HepG2 (cell line): ENCODE measurements around the gene STRADB. TPM values are rescaled to one million over a fixed set of nuclear protein-coding genes. Genes with fewer than 3 reads are reported as not detected.
A peak's percentile ranks its signal among the peaks of the same experiment; 100 is the strongest.

Experiments used
- BRCA1 ChIP-seq: sonication (generic); formaldehyde crosslinking; IDR thresholded peaks from 2 replicates; pipeline ENCODE4 v1.4.0; 2020; ENCODE audit warnings: missing genetic modification reagents
- CREB1 ChIP-seq, 2 experiments: fragments of 450-650 bp in 1 of 2; IDR thresholded peaks; 2 replicates each; pipeline ENCODE4 v1.6.1; 2016 to 2017; ENCODE audit warnings: control low read depth in 1 of 2, mild to moderate bottlenecking in 1 of 2, missing compliant biosample characterization in 1 of 2, missing genetic modification characterization in 1 of 2
- CTCF ChIP-seq: sonication (generic); formaldehyde crosslinking; IDR thresholded peaks from 2 replicates; pipeline ENCODE4 v1.5.0; 2020; ENCODE audit warnings: mild to moderate bottlenecking, missing genetic modification reagents, moderate library complexity
- HDAC2 ChIP-seq: sonication (generic); formaldehyde crosslinking; IDR thresholded peaks from 2 replicates; pipeline ENCODE4 v1.4.0; 2020; ENCODE audit warnings: missing genetic modification reagents
- HNRNPH1 ChIP-seq: fragments of 200-400 bp; formaldehyde crosslinking; optimal IDR thresholded peaks from 2 replicates; pipeline ENCODE3; 2017; ENCODE audit warnings: mild to moderate bottlenecking, low read depth, low read length
- HOXA5 ChIP-seq: sonication (generic); formaldehyde crosslinking; IDR thresholded peaks from 2 replicates; pipeline ENCODE4 v1.4.0; 2020; ENCODE audit warnings: missing genetic modification reagents
- JUN ChIP-seq: sonication (generic); formaldehyde crosslinking; IDR thresholded peaks from 2 replicates; pipeline ENCODE4 v1.4.0; 2020; ENCODE audit warnings: mild to moderate bottlenecking, missing genetic modification reagents
- JUND ChIP-seq: sonication (generic); formaldehyde crosslinking; IDR thresholded peaks from 2 replicates; pipeline ENCODE4 v1.8.0; 2022; ENCODE audit warnings: mild to moderate bottlenecking, missing genetic modification reagents
- KAT2B ChIP-seq: fragments of 150-350 bp; IDR thresholded peaks from 2 replicates; pipeline ENCODE4 v1.6.1; 2014; ENCODE audit warnings: low read depth, low read length, borderline replicate concordance
- KLF16 ChIP-seq, 2 experiments: sonication (generic) in 1 of 2; formaldehyde crosslinking in 1 of 2; IDR thresholded peaks; 2 replicates each; pipeline versions ENCODE4 v1.6.1 to v1.8.0; 2016 to 2023; ENCODE audit warnings: missing genetic modification reagents in 2 of 2, missing compliant biosample characterization in 1 of 2
- MED13 ChIP-seq: sonication (generic); formaldehyde crosslinking; IDR thresholded peaks from 2 replicates; pipeline ENCODE4 v1.5.0; 2020; ENCODE audit warnings: missing genetic modification reagents
- PAWR ChIP-seq: sonication (generic); formaldehyde crosslinking; IDR thresholded peaks from 2 replicates; pipeline ENCODE4 v1.4.0; 2020; ENCODE audit warnings: missing genetic modification reagents, mild to moderate bottlenecking, borderline replicate concordance
- RXRA ChIP-seq: sonication (generic); formaldehyde crosslinking; IDR thresholded peaks from 2 replicates; pipeline ENCODE4 v1.5.1; 2020; ENCODE audit warnings: missing genetic modification reagents
- SP4 ChIP-seq: sonication (generic); formaldehyde crosslinking; IDR thresholded peaks from 2 replicates; pipeline ENCODE4 v1.8.1; 2023; ENCODE audit warnings: mild to moderate bottlenecking, missing genetic modification reagents
- TEAD2 ChIP-seq: sonication (generic); formaldehyde crosslinking; IDR thresholded peaks from 2 replicates; pipeline ENCODE4 v1.9.0; 2021; ENCODE audit warnings: missing genetic modification reagents
- ZBTB10 ChIP-seq: sonication (generic); formaldehyde crosslinking; IDR thresholded peaks from 2 replicates; pipeline ENCODE4 v1.4.0; 2020; ENCODE audit warnings: missing genetic modification reagents, borderline replicate concordance
- ZFP36L1 ChIP-seq: sonication (generic); formaldehyde crosslinking; IDR thresholded peaks from 2 replicates; pipeline ENCODE4 v1.8.0; 2022; ENCODE audit warnings: mild to moderate bottlenecking, missing genetic modification reagents, moderate library complexity
- ZFP82 ChIP-seq: sonication (generic); formaldehyde crosslinking; IDR thresholded peaks from 2 replicates; pipeline ENCODE4 v1.5.1; 2020; ENCODE audit warnings: mild to moderate bottlenecking, missing genetic modification reagents, borderline replicate concordance
- ZFYVE20 ChIP-seq: sonication (generic); formaldehyde crosslinking; IDR thresholded peaks from 2 replicates; pipeline ENCODE4 v1.8.0; 2023; ENCODE audit warnings: low read depth, mild to moderate bottlenecking, moderate library complexity, missing genetic modification reagents, borderline replicate concordance
- ZGPAT ChIP-seq: IDR thresholded peaks from 2 replicates; pipeline ENCODE4 v1.6.1; 2016; ENCODE audit warnings: mild to moderate bottlenecking
- ZNF30 ChIP-seq: sonication (generic); formaldehyde crosslinking; IDR thresholded peaks from 2 replicates; pipeline ENCODE4 v1.5.0; 2020; ENCODE audit warnings: mild to moderate bottlenecking, missing genetic modification reagents
- ZNF512B ChIP-seq: sonication (generic); formaldehyde crosslinking; IDR thresholded peaks from 2 replicates; pipeline ENCODE4 v1.5.1; 2020; ENCODE audit warnings: missing genetic modification reagents, mild to moderate bottlenecking, borderline replicate concordance
- ZNF576 ChIP-seq: sonication (generic); formaldehyde crosslinking; IDR thresholded peaks from 2 replicates; pipeline ENCODE4 v1.4.0; 2020; ENCODE audit warnings: mild to moderate bottlenecking, missing genetic modification reagents
- polyA plus RNA-seq, 8 experiments: library from polyadenylated mRNA; depleted of rRNA in 3 of 8; stranded (reverse) in 7 of 8; unstranded in 1 of 8; fragments of >200 nt; fragmentation: Illumina TruSeq in 4 of 8; extraction: Trizol in 4 of 8; gene quantifications; 2 replicates each; pipeline versions ENCODE4 v1.2.1 to v1.2.3, GENCODE V29; 2011 to 2016; ENCODE audit warnings: low read depth in 4 of 8, missing spikeins in 1 of 8, mixed read lengths in 1 of 8; ENCODE audit not compliant: insufficient read depth in 1 of 8
- total RNA-seq, 5 experiments: library from RNA; depleted of rRNA; stranded (reverse); fragments of >200 nt; fragmentation: Illumina TruSeq; extraction: Trizol; gene quantifications; 2 replicates each; pipeline ENCODE4 v1.2.3, GENCODE V29; 2016; ENCODE audit warnings: low read depth in 1 of 5

Gene STRADB
- total and polyA plus RNA-seq, 2 of the 13 experiments (the other 11 are each of a cell fraction or from before 2014, with no cell fraction given) = 34.1 to 66.6 TPM

GRCh38 chr2:201450954-201451291, 617 bp upstream of the STRADB start (continued):
- TF ChIP-seq ZFP82 (no peak), KLF16 (CRISPR knock-in tag; IDR thresholded peaks at IDR 0.05) (no peak), RXRA (no peak), CTCF (no peak), BRCA1 (CRISPR knock-in tag) (no peak), ZBTB10 (CRISPR knock-in tag) (no peak), JUND (CRISPR knock-in tag) (0 out of 2 replicates have a peak, but pooled peaks have one; percentile 7), SP4 (no peak), MED13 (CRISPR knock-in tag) (no peak), KAT2B (no peak), ZFYVE20 (0 out of 2 replicates have a peak, but pooled peaks have one; percentile 40), ZNF512B (0 out of 2 replicates have a peak, but pooled peaks have one; percentile 41), HNRNPH1 (no peak), JUN (CRISPR knock-in tag) (no peak), ZFP36L1 (CRISPR knock-in tag) (no peak), HDAC2 (CRISPR knock-in tag) (no peak), ZGPAT (CRISPR knock-in tag) (no peak), ZNF576 (CRISPR knock-in tag) (peak; percentile 89; the same call in 1 of the 2 replicates), PAWR (no peak), HOXA5 (no peak), CREB1 (IDR thresholded peaks at IDR 0.05) (no peak), CREB1 (CRISPR knock-in tag; IDR thresholded peaks at IDR 0.05) (no peak), ZNF30 (no peak), TEAD2 (no peak)
